ENCODE results near the gene NAPSA.
"Not testable (repeated sequence)": the region's sequence is repeated elsewhere in the genome, so short reads cannot be mapped to it uniquely, and the experiment has no call there.

The NAPSA gene

GRCh38 chr19:50365434-50366306 lies at the start of gene NAPSA:
Gene NAPSA, minus strand, starts transcription at chr19:50365639. Its CDS starts 18 bp downstream, at chr19:50365621.
- no peak for DNase-seq

- DNase-seq = no peak
These were observed 48.1 kb upstream of the NAPSA start for GRCh38 chr19:50413531-50413930.

- DNase-seq = no peak
These were observed 47.7 kb upstream of the NAPSA start for GRCh38 chr19:50413096-50413495.

- no peak for DNase-seq
These were observed 47.0 kb upstream of the NAPSA start for GRCh38 chr19:50412419-50412818.

- DNase-seq = no peak
These were observed 44.7 kb upstream of the NAPSA start for GRCh38 chr19:50410109-50410508.

- no peak for DNase-seq
These were observed 43.9 kb upstream of the NAPSA start for GRCh38 chr19:50409347-50409746.

GRCh38 chr19:50406829-50407228 lies 41.4 kb upstream of the NAPSA start:
- DNase-seq = no peak

GRCh38 chr19:50406156-50406820 lies 40.8 kb upstream of the NAPSA start:
- no peak for DNase-seq

- DNase-seq = no peak
These were observed 37.3 kb upstream of the NAPSA start for GRCh38 chr19:50402544-50403301.

GRCh38 chr19:50401605-50402450 lies 36.4 kb upstream of the NAPSA start:
- no peak for DNase-seq

GRCh38 chr19:50399368-50399745 lies 33.9 kb upstream of the NAPSA start:
- DNase-seq = no peak

GRCh38 chr19:50398675-50399367 lies 33.4 kb upstream of the NAPSA start:
- no peak for DNase-seq

GRCh38 chr19:50394017-50394416 lies 28.6 kb upstream of the NAPSA start:
- DNase-seq = no peak

GRCh38 chr19:50393589-50393988 lies 28.1 kb upstream of the NAPSA start:
- no peak for DNase-seq

GRCh38 chr19:50392759-50393158 lies 27.3 kb upstream of the NAPSA start:
- no peak for DNase-seq

GRCh38 chr19:50390952-50391351 lies 25.5 kb upstream of the NAPSA start:
- DNase-seq = not testable (repeated sequence)

GRCh38 chr19:50390295-50390694 lies 24.9 kb upstream of the NAPSA start:
- not testable (repeated sequence) for DNase-seq

GRCh38 chr19:50387868-50388245 lies 22.4 kb upstream of the NAPSA start:
- DNase-seq = no peak

GRCh38 chr19:50387176-50387867 lies 21.9 kb upstream of the NAPSA start:
- DNase-seq = no peak

- no peak for DNase-seq
These were observed 19.5 kb upstream of the NAPSA start for GRCh38 chr19:50384685-50385535.

All from activated CD8-positive, alpha-beta memory T cell treated with anti-CD3 and anti-CD28 coated beads for 24 hours (primary cell).